IPS-NIHi7 (cell line): ENCODE results near the gene TRIM5.

Experiments
- DNase-seq: peaks from one replicate; pipeline ENCODE4 v3.0.0; 2012; ENCODE audit warnings: mixed read lengths; ENCODE audit errors: extremely low spot score

Gene TRIM5

GRCh38 chr11:5625281-5625680, 59.6 kb downstream of the TRIM5 start:
- no peak for DNase-seq

DNA sequence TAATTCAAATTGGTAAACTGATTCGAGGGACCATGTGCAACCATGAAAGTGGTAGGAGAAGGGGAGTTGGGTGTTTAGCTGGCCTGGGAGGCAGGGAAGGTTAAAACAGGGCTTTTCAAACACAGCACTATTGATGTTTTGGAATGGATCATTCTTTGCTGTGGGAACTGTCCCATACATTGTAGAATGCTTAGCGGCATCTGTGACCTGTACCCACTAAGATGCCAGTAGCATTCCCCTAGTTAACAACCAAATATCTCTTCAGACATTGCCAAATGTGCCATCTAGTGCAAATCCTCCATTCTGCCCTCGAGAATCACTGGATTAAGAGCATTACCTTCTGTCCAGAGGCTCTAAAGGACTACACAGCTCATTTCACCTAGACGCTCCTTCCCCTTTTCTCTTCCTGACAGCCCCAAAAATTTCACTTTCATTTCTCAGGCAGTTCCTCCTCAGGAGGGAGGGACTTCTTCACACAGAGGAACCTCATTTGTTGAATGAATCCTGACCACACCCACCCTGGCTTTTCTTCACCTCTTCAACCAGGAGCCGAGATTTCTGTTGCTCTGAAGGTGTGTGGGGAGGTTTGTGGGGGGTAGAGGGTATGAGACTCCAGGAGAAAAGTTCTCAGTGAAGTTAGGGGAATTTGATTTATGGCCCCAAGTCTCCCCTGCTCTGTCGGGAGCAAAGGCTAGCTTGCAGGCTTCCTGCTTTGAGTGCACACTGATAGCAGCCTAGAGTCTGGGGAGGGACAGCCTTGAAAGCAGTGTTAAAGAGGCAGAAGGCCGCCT, 60.2 kb downstream of the TRIM5 start, which contains the start of gene TRIM34:
TRIM34 (plus strand) TSS at position 513 of the 791 bp plus-strand sequence. CDS start 7,331 bp downstream, outside the sequence.
- peak; percentile 72 for DNase-seq

DNA sequence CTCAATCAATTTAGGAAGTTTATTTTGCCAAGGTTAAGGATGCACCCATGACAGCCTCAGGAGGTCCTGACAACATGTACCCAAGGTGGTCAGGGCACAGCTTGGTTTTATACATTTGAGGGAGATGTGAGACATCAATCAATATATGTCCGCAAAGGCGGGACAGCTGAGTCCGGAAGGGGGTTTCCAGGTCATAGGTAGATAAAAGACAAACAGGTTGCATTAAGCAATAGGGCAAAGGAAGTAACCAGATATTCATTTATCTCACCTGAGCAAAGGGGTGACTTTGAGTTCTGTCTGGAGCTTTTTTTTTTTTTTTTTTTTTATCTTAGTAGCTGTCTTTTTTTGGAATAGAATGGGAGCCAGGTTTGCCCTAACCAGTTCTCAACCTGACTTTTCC, 62.1 kb downstream of the TRIM5 start:
- DNase-seq = no peak

DNA sequence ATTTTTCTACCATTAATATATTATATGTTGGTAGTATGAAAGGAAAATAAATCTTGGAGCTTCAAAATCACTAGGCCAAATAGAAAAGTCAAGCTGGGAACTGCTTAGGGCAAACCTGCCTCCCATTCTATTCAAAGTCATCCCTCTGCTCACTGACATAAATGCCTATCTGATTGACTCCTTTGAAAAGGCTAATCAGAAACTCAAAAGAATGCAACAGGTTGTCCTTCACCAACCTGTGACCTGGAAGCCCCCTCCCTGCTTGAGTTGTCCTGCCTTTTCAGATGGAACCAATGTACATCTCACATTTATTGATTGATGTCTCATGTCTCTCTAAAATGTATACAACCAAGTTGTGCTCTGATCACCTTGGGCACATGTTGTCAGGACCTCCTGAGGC, 63.3 kb downstream of the TRIM5 start:
- no peak for DNase-seq

- DNase-seq = peak; percentile 14
Observed at GRCh38 chr11:5620651-5621521, 64.0 kb downstream of the TRIM5 start.

DNA sequence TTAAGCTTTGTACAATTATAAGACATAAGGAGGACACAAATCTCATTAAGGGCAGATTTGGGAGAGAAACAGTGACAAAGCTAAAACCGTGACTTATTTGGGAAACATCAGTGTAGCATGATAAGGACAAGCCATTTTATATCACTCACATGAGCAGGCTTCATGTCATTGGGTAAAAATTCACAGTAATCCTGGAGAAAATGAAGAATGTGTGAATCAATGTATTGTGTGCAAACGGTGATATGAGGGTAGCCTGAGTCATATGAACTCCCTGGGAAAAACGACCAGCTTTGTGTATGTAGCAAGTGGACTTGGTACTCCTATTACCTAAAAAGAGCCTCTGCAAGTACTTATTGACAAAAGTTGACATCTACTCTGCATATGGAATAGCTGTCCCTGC, 66.1 kb downstream of the TRIM5 start:
- no peak for DNase-seq
